Measurements from ENCODE around the gene TMEM19.

- TF ChIP-seq CHD2 (IDR thresholded peaks at IDR 0.05; ENCODE audit: low read length) = no peak
- TF ChIP-seq POLR2AphosphoS5 (IDR thresholded peaks at IDR 0.05; ENCODE audit: low read depth, low read length) = no peak
- TF ChIP-seq KDM1A (IDR thresholded peaks at IDR 0.05; ENCODE audit: borderline replicate concordance, low read length) = no peak
- TF ChIP-seq TBP (IDR thresholded peaks at IDR 0.05; ENCODE audit: low read depth, low read length) = no peak
- TF ChIP-seq CEBPB (IDR thresholded peaks at IDR 0.05; ENCODE audit: low read depth, low read length) = no peak
- TF ChIP-seq, protein P1, sequence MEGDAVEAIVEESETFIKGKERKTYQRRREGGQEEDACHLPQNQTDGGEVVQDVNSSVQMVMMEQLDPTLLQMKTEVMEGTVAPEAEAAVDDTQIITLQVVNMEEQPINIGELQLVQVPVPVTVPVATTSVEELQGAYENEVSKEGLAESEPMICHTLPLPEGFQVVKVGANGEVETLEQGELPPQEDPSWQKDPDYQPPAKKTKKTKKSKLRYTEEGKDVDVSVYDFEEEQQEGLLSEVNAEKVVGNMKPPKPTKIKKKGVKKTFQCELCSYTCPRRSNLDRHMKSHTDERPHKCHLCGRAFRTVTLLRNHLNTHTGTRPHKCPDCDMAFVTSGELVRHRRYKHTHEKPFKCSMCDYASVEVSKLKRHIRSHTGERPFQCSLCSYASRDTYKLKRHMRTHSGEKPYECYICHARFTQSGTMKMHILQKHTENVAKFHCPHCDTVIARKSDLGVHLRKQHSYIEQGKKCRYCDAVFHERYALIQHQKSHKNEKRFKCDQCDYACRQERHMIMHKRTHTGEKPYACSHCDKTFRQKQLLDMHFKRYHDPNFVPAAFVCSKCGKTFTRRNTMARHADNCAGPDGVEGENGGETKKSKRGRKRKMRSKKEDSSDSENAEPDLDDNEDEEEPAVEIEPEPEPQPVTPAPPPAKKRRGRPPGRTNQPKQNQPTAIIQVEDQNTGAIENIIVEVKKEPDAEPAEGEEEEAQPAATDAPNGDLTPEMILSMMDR (IDR thresholded peaks at IDR 0.05; ENCODE audit: control extremely low read depth in 1 of 3, insufficient read depth in 1 of 3, low read depth in 1 of 3, low read length in 3 of 3) = no peak
- TF ChIP-seq CREB1 (IDR thresholded peaks at IDR 0.05) = no peak
- TF ChIP-seq USF2 (IDR thresholded peaks at IDR 0.05; ENCODE audit: low read length) = no peak
- no peak for TF ChIP-seq RNF2 (IDR thresholded peaks at IDR 0.05; ENCODE audit: borderline replicate concordance, low read depth, low read length, missing control alignments, poor library complexity, severe bottlenecking)
- TF ChIP-seq FOSL1 (IDR thresholded peaks at IDR 0.05; ENCODE audit: insufficient read depth, low read depth, low read length) = no peak
- TF ChIP-seq EP300 (IDR thresholded peaks at IDR 0.05; ENCODE audit: borderline replicate concordance in 1 of 2, low read depth in 2 of 2, low read length in 2 of 2) = no peak
Measured at GRCh38 chr12:71704920-71705319, 19.0 kb downstream of the TMEM19 start.

All from H1 (cell line).